ENCODE data around the gene CACNG6. TPM values are rescaled to one million over a fixed set of nuclear protein-coding genes. Genes with fewer than 3 reads are reported as not detected.

Gene CACNG6
- total and polyA plus RNA-seq, 12 donors: not detected

DNA sequence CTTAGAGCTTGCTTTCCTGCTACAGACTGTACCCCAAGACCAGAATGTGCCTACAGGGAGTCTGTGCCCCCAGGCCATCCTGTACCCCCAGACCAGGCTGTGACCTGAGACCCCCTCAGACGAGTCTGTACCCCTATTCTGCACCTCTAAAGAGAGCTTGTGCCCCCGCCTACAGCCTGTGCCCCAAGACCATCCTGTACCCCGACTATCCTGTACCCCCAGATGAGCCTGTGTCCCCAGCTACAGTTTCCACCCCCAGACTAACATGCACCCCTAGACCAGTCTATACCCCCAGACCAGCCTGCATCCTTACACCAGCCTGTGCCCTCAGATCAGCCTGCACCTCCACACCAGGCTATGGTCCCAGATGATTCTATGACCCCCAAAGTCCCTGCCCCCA lies 2.0 kb downstream of the CACNG6 start:
- Histone ChIP-seq H3K4me3 (no peak overlapping the region), H3K36me3 (no peaks in the 10 kb centered on the region), H3K27me3 (peaks cover 10 to 82% (median 72%) of the 10 kb centered on the region in 7 donors), H3K27ac (no peak overlapping the region), H3K9me3 (no peaks in the 10 kb centered on the region), H3K4me1 (peaks cover 0 to 8% (median 6%) of the 10 kb centered on the region in 9 donors)
- no peak for ATAC-seq
- 65 to 75% methylated on average over 3 of the region's 3 CpGs for WGBS, 2 donors
- intact Hi-C loops (cut with DNase I): no loop called here
- DNase-seq: no peak
- TF ChIP-seq, protein P1, sequence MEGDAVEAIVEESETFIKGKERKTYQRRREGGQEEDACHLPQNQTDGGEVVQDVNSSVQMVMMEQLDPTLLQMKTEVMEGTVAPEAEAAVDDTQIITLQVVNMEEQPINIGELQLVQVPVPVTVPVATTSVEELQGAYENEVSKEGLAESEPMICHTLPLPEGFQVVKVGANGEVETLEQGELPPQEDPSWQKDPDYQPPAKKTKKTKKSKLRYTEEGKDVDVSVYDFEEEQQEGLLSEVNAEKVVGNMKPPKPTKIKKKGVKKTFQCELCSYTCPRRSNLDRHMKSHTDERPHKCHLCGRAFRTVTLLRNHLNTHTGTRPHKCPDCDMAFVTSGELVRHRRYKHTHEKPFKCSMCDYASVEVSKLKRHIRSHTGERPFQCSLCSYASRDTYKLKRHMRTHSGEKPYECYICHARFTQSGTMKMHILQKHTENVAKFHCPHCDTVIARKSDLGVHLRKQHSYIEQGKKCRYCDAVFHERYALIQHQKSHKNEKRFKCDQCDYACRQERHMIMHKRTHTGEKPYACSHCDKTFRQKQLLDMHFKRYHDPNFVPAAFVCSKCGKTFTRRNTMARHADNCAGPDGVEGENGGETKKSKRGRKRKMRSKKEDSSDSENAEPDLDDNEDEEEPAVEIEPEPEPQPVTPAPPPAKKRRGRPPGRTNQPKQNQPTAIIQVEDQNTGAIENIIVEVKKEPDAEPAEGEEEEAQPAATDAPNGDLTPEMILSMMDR (IDR thresholded peaks at IDR 0.05): no peak

DNA sequence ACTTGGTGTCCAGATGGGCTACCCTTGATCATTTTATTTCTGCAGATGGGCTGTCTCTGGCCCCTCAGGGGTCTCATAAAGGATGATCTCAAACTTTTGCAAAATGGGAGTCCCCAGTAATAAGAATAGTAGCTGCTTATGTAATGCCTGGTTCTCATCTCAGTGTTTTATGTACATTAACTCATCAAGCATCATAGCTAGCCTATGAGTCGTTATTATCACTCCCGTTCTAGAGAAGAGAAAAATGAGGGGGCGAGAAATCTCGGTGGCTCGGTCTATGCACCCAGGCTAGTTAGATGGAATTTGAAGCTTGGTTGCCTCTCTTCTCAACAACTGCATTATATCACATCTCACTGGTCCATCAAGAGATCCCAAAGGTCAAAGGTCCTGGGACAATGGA lies 3.4 kb downstream of the CACNG6 start:
- H3K27ac ChIP-seq: no peak overlapping the region
- DNase-seq: no peak
- H3K9me3 ChIP-seq: no peaks in the 10 kb centered on the region

DNA sequence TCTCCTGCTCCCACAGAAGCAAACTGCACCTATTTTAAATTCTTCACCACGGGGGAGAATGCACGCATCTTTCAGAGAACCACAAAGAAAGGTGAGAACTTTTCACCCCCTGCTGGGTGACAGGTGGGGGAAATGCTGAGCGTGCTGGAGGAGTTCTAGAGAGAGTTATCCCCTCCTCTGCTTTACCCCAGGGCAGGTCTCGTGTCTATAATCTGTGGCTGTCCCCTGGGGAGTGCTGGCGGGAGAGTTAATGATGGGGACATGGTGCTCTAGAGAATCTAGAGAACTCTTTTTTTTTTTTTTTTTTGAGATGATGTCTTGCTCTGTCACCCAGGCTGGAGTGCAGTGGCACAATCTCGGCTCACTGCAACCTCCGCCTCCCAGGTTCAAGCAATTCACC lies 6.8 kb downstream of the CACNG6 start:
- Histone ChIP-seq H3K27ac (no peak overlapping the region), H3K4me1 (no peaks in the 10 kb centered on the region), H3K9me3 (no peaks in the 10 kb centered on the region), H3K4me3 (no peak overlapping the region), H3K36me3 (no peaks in the 10 kb centered on the region), H3K27me3 (peaks cover 0 to 95% (median 80%) of the 10 kb centered on the region in 7 donors)
- TF ChIP-seq, protein P1 (IDR thresholded peaks at IDR 0.05): no peak
- ATAC-seq (no peak), DNase-seq (no peak)
- 38 to 51% methylated on average over 7 of the region's 7 CpGs for WGBS, 2 donors
- intact Hi-C loops (cut with DNase I): no loop called here

More for the DNA sequence above, 3.4 kb downstream of the CACNG6 start:
- intact Hi-C loops (cut with DNase I): no loop called here
- no peaks in the 10 kb centered on the region for H3K36me3 ChIP-seq
- ATAC-seq: no peak
- H3K4me1 ChIP-seq: peaks cover 0 to 8% (median 6%) of the 10 kb centered on the region in 9 donors
- TF ChIP-seq, protein P1 (IDR thresholded peaks at IDR 0.05): no peak
- peaks cover 10 to 90% (median 78%) of the 10 kb centered on the region in 7 donors for H3K27me3 ChIP-seq
- no peak overlapping the region for H3K4me3 ChIP-seq
- WGBS, 2 donors: 73 to 75% methylated on average over 5 of the region's 5 CpGs

DNA sequence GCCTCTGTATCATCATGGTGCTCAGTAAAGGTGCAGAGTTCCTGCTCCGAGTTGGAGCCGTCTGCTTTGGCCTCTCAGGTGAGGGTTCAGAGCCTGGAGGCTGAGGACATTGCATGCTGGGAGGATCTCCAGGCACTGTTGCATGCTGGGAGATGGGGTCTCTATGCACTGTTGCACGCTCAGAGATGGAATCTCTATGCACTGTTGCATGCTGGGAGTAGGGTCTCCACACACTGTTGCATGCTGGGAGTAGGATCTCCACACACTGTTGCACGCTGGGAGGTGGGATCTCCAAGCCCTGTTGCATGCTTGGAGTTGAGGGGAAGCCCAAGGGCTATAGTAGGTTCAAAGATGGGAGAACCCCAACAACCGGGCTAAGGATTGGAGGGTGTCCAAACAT lies 8.3 kb downstream of the CACNG6 start:
- no peaks in the 10 kb centered on the region for H3K9me3 ChIP-seq
- ATAC-seq: no peak
- TF ChIP-seq, protein P1 (IDR thresholded peaks at IDR 0.05): no peak
- H3K4me3 ChIP-seq: no peak overlapping the region
- 74 to 81% methylated on average over 5 of the region's 5 CpGs for WGBS, 2 donors
- H3K27me3 ChIP-seq: peaks cover 0 to 93% (median 76%) of the 10 kb centered on the region in 7 donors
- no peaks in the 10 kb centered on the region for H3K36me3 ChIP-seq
- intact Hi-C loops (cut with DNase I): no loop called here
- no peak for DNase-seq
- no peak overlapping the region for H3K27ac ChIP-seq
- H3K4me1 ChIP-seq: no peaks in the 10 kb centered on the region

Data from heart right ventricle (tissue), 16 donors.